HCT116 (cell line): ENCODE measurements around the gene PSMB7.

Experiments used
- FOSL1 ChIP-seq: IDR thresholded peaks from 2 replicates; pipeline ENCODE4 v1.6.1; 2012; ENCODE audit warnings: low read depth
- POLR2A ChIP-seq: IDR thresholded peaks from 2 replicates; pipeline ENCODE4 v1.7.0; 2011; ENCODE audit warnings: borderline replicate concordance; ENCODE audit not compliant: insufficient read depth, insufficient read length; ENCODE audit errors: extremely low read depth
- TCF7L2 ChIP-seq: IDR thresholded peaks from 2 replicates; pipeline ENCODE4 v1.7.0; 2011; ENCODE audit warnings: borderline replicate concordance, inconsistent platforms; ENCODE audit not compliant: insufficient read depth, insufficient read length; ENCODE audit errors: extremely low read depth
- TF ChIP-seq, protein P1 (sequence below): IDR thresholded peaks from 2 replicates; pipeline ENCODE4 v1.6.1; 2012; ENCODE audit warnings: low read depth
- TF ChIP-seq, protein P2 (sequence below), 3 experiments: fragments of 200-600 bp in 1 of 3; sonication (generic) in 1 of 3; IDR thresholded peaks in 2 of 3; conservative IDR thresholded peaks in 1 of 3; 2 replicates each; pipeline ENCODE4 v1.5.1; 2012 to 2017; ENCODE audit warnings: low read depth in 2 of 3, low read length in 2 of 3, antibody characterized with exemption in 1 of 3, borderline replicate concordance in 1 of 3, control low read depth in 1 of 3, mild to moderate bottlenecking in 1 of 3, mixed read lengths in 1 of 3, mixed run types in 1 of 3, moderate library complexity in 1 of 3; ENCODE audit not compliant: insufficient read depth in 1 of 3

DNA sequence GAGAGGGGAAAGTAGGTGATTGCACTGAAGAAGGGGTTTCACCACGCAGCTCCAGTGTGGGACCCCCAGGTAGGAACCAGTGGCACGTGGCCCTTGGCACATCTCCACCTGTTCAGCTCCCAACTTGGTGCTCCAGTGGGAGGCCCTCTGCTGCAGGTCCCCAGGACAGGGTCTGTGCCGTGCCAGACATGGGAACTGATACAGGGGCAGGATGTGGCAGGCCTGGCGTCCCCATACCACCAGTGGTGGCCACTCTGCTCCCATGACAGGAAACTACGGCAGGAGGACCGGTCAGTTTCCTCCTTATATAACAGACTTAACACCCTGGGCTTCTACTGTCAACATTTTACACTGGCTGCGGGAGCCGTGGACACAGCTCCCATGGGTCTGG is 67.3 kb downstream of the PSMB7 start:
- TF ChIP-seq, protein P1, sequence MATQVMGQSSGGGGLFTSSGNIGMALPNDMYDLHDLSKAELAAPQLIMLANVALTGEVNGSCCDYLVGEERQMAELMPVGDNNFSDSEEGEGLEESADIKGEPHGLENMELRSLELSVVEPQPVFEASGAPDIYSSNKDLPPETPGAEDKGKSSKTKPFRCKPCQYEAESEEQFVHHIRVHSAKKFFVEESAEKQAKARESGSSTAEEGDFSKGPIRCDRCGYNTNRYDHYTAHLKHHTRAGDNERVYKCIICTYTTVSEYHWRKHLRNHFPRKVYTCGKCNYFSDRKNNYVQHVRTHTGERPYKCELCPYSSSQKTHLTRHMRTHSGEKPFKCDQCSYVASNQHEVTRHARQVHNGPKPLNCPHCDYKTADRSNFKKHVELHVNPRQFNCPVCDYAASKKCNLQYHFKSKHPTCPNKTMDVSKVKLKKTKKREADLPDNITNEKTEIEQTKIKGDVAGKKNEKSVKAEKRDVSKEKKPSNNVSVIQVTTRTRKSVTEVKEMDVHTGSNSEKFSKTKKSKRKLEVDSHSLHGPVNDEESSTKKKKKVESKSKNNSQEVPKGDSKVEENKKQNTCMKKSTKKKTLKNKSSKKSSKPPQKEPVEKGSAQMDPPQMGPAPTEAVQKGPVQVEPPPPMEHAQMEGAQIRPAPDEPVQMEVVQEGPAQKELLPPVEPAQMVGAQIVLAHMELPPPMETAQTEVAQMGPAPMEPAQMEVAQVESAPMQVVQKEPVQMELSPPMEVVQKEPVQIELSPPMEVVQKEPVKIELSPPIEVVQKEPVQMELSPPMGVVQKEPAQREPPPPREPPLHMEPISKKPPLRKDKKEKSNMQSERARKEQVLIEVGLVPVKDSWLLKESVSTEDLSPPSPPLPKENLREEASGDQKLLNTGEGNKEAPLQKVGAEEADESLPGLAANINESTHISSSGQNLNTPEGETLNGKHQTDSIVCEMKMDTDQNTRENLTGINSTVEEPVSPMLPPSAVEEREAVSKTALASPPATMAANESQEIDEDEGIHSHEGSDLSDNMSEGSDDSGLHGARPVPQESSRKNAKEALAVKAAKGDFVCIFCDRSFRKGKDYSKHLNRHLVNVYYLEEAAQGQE: no peak
- TF ChIP-seq, protein P2, sequence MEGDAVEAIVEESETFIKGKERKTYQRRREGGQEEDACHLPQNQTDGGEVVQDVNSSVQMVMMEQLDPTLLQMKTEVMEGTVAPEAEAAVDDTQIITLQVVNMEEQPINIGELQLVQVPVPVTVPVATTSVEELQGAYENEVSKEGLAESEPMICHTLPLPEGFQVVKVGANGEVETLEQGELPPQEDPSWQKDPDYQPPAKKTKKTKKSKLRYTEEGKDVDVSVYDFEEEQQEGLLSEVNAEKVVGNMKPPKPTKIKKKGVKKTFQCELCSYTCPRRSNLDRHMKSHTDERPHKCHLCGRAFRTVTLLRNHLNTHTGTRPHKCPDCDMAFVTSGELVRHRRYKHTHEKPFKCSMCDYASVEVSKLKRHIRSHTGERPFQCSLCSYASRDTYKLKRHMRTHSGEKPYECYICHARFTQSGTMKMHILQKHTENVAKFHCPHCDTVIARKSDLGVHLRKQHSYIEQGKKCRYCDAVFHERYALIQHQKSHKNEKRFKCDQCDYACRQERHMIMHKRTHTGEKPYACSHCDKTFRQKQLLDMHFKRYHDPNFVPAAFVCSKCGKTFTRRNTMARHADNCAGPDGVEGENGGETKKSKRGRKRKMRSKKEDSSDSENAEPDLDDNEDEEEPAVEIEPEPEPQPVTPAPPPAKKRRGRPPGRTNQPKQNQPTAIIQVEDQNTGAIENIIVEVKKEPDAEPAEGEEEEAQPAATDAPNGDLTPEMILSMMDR (IDR thresholded peaks at IDR 0.05 in 2 of 3, conservative IDR thresholded peaks at IDR 0.05 in 1 of 3; ENCODE audit: borderline replicate concordance in 1 of 3, insufficient read depth in 1 of 3, low read depth in 2 of 3, low read length in 2 of 3): no peak
- TF ChIP-seq FOSL1: no peak
- TF ChIP-seq POLR2A: no peak
- TF ChIP-seq TCF7L2: no peak
